Measurements from ENCODE around the gene SCT.

DNA sequence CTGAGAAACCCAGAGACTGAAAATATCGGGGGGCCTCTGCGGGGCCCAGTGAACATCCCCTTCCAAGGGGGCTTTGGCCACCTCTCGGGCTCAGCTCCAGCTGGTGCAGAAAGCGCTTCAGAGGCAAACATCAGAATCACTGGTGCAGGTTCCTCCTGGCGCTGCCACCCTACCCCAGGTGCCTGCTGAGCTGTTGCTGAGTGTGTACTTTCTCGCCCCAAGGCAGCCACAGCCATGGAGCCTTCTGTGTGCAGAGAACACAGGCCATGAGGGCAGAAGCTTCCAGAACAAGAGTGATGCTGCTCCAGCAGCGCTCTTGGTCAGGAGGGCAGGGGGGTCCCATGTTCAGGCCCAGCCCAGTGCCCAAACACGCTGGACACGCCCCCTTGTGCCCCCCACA is 16.4 kb upstream of the SCT start:
- TF ChIP-seq, protein P1, sequence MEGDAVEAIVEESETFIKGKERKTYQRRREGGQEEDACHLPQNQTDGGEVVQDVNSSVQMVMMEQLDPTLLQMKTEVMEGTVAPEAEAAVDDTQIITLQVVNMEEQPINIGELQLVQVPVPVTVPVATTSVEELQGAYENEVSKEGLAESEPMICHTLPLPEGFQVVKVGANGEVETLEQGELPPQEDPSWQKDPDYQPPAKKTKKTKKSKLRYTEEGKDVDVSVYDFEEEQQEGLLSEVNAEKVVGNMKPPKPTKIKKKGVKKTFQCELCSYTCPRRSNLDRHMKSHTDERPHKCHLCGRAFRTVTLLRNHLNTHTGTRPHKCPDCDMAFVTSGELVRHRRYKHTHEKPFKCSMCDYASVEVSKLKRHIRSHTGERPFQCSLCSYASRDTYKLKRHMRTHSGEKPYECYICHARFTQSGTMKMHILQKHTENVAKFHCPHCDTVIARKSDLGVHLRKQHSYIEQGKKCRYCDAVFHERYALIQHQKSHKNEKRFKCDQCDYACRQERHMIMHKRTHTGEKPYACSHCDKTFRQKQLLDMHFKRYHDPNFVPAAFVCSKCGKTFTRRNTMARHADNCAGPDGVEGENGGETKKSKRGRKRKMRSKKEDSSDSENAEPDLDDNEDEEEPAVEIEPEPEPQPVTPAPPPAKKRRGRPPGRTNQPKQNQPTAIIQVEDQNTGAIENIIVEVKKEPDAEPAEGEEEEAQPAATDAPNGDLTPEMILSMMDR (IDR thresholded peaks at IDR 0.05) = no peak
- no peak for TF ChIP-seq POLR2A (IDR thresholded peaks at IDR 0.05)

All from body of pancreas (tissue), 4 donors.